DMS 273 (cell line): ENCODE results near the gene HTR2B.
"Not testable (repeated sequence)": the region's sequence is repeated elsewhere in the genome, so short reads cannot be mapped to it uniquely, and the experiment has no call there.

Source experiments
- DNase-seq: peaks from one replicate; lab custom pipeline; 2025; ENCODE audit not compliant: unreplicated experiment; lab: John Stamatoyannopoulos, UW

Gene HTR2B

DNA sequence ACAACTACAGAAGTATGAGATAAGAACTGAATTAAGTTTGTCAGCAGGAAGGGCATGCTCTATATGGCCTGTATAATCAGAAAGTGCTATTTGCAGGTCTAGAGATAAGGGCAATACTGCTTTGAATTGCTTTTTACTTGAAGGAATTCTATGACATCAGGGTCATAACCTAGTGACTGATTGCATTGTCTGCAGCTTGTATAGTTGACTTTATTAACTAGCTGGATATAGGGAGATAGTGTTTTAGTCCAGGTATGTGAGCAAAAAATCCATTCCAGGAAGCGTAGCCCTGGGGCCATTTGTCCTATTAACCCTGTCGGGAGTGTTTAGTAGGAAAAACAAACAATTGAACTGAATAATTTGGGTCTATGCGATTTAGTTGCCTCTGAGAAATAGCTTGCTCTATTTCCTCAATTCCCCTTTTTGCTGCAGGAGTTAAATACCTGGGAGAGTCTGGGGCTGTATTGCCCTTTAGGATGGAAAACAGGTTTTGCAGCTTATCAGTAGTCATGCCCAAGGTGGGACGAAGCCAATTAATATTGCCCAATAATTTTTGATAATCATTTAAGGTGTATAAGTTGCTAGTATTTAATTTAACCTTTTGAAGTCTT lies 30.0 kb downstream of the HTR2B start:
- no peak for DNase-seq

DNA sequence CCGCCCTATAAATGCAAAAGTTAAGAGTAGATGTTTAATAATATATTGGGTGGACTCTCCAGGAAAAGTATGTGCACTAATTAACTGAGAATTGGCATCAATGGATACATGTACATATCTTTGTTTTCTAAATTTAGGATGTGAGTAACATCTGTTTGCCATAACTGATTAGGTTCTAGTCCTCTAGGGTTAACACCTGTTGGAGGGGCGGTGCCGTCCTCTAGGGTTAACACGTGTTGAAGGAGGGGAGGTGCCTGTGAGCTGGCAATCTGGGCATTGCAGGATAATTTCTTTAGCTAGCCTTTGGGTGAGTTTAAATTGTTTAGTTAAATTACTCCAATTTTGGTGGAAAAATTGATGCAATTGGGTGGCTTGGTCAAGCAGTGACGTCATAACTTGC lies 30.9 kb downstream of the HTR2B start:
- no peak for DNase-seq

DNA sequence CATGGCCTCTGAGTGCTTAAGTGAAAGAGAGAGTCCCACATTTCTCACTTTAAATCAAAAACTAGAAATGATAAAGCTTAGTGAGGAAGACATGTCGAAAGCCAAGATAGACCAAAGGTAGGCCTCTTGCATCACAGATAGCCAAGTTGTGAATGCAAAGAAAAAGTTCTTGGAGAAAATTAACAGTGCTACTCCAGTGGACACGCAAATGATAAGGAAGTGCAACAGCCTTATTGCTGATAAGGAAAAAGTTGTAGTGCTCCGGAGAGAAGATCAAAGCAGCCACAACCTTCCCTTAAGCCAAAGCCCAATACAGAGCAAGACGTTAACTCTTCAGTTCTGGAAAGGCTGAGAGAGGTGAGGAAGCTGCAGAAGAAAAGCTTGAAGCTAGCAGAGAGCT lies 36.1 kb downstream of the HTR2B start:
- DNase-seq: no peak

DNA sequence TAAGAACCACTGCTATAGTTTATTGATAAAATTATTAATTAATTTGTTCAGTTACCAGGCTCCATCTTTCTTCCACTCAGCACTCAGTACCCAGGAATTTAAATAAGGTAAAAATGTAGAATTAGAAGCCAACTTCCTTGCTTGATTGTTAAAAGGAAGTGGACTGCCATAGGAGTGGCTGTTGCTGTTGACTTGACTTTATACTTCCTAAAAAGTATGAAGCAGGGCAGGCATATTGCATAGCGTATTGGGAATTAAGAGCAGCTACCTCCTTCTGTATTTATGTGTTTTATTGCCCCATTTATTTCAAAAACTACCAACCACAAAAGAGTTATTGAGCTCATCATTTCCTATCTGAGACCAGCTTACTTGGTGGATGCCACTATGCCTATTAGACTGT lies 40.3 kb downstream of the HTR2B start:
- no peak for DNase-seq

DNA sequence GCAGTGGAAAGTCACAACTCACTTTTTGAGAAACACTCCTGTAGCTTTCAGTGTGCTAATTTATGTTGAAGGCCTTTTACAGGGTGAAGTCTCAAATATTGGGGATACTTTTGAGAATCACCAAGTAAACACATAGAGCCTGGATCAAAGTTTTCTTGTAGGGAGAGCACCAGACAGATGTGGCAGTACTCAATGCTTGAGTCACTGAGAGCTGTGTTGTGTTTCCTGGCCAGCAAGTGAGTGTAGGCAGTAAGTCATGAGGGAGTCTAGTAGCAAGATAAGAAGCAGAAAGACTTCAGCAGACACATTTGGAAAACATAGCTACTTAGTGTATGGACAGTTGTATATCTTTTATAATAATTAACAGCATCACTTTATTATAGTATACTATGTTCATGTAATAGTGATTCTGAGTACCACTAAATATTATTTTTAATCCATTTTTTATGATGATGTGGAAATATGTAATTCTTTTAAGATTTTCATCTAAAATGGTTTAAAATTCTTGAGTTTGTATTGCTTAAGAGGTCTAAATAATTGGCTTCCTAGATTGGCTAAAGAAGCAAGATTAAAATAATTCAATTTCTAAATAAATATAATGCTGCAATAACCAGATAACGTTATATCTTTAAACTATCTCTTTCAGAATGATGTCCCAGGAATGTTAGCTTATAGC lies 55.3 kb downstream of the HTR2B start:
- no peak for DNase-seq

DNA sequence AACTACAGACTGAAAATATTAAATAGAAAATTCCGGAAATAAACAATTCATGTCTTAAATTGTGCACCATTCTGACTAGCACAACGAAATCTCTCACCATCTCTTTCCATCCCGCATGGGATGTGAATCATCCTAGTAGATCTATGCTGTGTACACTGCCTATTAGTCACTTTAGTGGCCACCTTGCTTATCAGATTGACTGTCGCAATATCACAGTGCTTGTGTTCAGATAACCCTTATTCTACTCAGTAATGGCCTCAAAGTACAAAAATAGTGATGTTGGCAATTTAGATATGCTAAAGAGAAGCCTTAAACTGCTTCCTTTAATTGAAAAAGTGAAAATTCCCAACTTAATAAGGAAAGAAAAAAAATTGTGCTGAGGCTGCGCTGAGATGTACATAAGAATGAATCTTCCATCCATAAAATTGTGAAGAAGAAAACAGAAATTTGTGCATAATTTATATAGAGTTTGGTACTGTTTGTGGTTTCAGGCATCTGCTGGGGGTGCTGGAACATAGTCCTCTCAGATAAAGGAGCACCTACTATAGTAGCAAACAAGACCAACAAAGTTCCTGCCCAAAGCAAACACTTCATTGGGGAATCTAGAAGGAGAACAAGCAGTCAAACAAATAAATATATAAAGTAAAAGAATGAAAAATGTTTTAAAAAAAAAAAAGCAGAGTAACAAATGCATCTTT lies 56.2 kb downstream of the HTR2B start:
- DNase-seq: no peak

DNA sequence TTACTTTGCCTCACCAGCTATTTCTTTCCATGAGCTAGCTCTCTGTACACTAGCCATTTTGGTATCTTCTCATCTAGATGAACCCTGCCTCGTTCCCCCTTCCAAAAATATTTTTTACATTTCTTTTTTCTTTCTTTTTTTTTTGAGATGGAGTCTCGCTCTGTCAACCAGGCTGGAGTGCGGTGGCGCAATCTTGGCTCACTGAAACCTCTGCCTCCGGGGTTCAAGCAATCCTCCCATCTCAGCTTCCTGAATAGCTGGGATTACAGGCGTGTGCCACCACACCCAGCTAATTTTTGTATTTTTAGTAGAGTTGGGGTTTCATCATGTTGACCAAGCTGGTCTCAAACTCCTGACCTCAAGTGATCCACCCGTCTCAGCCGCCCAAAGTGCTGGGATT lies 57.3 kb downstream of the HTR2B start:
- not testable (repeated sequence) for DNase-seq

DNA sequence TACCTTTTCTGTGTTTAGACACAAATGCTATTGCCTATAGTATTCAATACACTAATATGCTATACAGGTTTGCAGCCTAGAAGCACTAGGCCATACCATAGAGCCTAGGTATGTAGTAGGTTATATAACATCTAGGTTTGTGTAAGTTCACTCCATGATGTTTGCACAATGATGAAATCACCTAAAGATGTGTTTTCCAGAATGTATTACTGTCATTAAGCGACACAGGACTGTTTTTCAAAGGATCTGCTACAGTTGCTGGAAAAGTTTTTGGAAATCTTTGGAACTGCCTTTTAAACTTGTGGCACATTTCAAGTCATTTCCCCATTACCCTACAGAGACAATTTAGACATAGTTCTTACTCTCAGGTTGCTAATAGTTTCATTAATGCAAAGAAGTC lies 58.9 kb downstream of the HTR2B start:
- no peak for DNase-seq

DNA sequence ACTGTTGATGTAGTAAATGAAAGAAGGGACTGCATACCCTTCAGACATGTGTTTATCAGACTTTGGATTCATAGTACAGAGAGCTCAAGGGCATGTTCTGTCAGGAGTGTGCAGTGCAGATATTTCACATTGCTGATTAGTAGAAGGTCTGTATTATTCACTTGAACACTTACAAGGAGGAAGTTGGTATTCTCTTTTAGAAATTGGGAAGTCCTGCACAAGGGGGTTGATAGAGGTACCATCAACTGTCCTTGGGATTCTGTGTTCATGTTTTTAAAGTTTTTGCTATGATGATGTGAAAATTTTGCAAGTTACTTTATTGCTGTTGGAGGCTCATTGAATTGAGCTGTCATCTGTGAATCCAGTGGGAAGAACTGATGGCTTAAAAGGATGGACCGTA lies 61.5 kb downstream of the HTR2B start:
- no peak for DNase-seq

DNA sequence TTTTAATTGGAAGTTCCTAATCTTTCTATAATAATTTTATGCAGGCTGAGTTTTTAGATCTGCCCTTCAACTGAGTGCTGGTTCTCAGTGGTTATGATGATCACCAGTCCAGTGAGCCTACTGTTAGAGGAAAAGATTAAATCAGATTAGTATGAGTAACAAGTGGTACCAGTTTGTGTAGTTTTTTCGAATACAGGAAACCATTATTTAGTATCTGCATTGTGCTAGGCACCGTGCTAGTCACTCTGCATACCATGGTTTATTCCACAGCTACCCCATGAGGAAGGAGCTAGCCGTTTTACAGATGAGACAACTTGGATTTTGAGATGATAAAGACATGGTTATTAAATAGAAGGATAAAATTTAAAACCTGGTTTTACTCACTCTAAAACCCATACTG lies 62.1 kb downstream of the HTR2B start:
- no peak for DNase-seq

DNA sequence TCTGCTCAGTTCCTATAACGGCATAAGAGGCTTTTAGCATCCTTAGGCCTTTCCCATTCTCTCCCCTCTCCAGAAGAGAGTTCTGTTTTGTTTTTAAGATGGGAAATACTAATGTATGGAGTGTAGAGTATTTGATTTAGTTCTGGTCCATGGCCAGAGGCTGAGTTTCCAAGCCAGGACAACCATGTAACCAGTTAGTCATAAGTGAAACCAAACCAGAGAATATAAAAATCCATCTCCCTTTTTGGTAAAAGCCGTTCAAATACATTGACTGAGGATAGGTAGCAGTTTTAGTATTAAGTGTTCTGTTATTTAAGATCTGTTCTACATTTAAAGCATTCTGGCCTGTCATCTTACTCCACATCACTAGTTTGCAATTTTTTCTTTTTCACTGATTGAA lies 65.1 kb downstream of the HTR2B start:
- no peak for DNase-seq

DNA sequence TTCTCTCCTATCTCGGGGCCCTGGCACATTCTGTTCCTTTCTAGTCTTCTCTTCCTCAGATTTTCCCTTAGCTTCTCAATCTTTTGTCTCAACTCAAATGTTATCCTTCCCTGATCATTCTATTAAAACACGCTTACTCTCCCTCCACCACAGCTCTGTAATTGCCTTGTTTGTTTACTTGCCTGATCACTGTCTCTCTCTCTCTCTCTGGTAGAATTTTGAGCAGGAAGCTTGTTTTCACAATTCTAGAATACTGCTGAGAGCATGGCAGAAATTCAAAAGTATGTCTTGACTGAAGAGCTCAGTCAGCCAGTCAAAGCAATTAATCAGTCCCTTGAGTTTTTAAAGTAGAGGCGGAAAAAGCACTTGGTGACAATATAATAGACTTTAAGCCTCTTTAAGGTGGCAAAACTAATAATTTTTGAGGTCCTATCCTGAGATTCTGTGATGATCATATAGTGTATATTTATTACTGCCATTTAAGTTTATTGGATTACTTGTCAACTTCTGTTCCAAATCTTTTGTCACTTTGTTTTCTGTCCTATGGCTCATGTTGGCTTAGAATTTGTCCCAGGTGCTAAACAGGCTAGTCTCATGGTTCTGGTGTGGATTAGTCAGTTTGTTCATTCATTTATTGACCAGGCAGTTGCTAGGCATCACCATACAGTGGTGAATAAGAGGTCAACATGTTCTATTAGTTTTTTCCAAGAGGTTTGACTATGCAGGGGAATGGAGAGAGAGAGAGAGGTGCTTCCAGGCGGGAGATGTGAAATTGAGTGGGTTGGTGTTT lies 65.9 kb downstream of the HTR2B start:
- DNase-seq: no peak
